Measurements from ENCODE around the gene PSAPL1. TPM values are rescaled to one million over a fixed set of nuclear protein-coding genes. Genes with fewer than 3 reads are reported as not detected.
A peak's percentile ranks its signal among the peaks of the same experiment; 100 is the strongest.

Gene PSAPL1
- total RNA-seq, 1 experiment from 2014 or later = not detected

GRCh38 chr4:7428261-7429068 is 6.3 kb downstream of the PSAPL1 start:
- ATAC-seq = peak; percentile 19
- POLR2A ChIA-PET = no interaction called here
- Mint-ChIP-seq H3K9me3 (no peaks in the 10 kb centered on the region), H3K27me3 (ENCODE audit: low read depth) (peaks cover 2% of the 10 kb centered on the region; the same call in 1 of the 2 replicates), H3K27ac (peak overlapping the region; percentile 79), H3K4me1 (peaks cover 37% of the 10 kb centered on the region), H3K4me3 (no peak overlapping the region), H3K36me3 (no peaks in the 10 kb centered on the region)
- peak; percentile 41 for DNase-seq (ENCODE audit: low spot score)
- TF ChIP-seq ZNF121 (CRISPR knock-in tag; IDR thresholded peaks at IDR 0.05) (no peak), GTF2I (CRISPR knock-in tag; conservative IDR thresholded peaks at IDR 0.05) (no peak), CTCF (IDR thresholded peaks at IDR 0.05) (no peak), FOXP4 (CRISPR knock-in tag; IDR thresholded peaks at IDR 0.05) (no peak), ZNF317 (CRISPR knock-in tag; IDR thresholded peaks at IDR 0.05; ENCODE audit: borderline replicate concordance, low read depth) (no peak), RELA (CRISPR knock-in tag; IDR thresholded peaks at IDR 0.05; ENCODE audit: borderline replicate concordance) (no peak), SP1 (CRISPR knock-in tag; conservative IDR thresholded peaks at IDR 0.05) (no peak), FOXJ3 (CRISPR knock-in tag; IDR thresholded peaks at IDR 0.05; ENCODE audit: borderline replicate concordance) (no peak), NFYB (CRISPR knock-in tag; conservative IDR thresholded peaks at IDR 0.05; ENCODE audit: low read depth) (no peak), TEAD1 (CRISPR knock-in tag; IDR thresholded peaks at IDR 0.05) (no peak), CREB1 (CRISPR knock-in tag; IDR thresholded peaks at IDR 0.05) (no peak), GABPB1 (CRISPR knock-in tag; IDR thresholded peaks at IDR 0.05) (no peak), EMX1 (CRISPR knock-in tag; IDR thresholded peaks at IDR 0.05) (no peak), FOXP1 (CRISPR knock-in tag; IDR thresholded peaks at IDR 0.05; ENCODE audit: borderline replicate concordance) (no peak)
- TF ChIP-seq, protein P1, sequence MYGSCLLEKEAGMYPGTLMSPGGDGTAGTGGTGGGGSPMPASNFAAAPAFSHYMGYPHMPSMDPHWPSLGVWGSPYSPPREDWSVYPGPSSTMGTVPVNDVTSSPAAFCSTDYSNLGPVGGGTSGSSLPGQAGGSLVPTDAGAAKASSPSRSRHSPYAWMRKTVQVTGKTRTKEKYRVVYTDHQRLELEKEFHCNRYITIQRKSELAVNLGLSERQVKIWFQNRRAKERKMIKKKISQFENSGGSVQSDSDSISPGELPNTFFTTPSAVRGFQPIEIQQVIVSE (CRISPR knock-in tag; IDR thresholded peaks at IDR 0.05; ENCODE audit: borderline replicate concordance) = no peak
- TF ChIP-seq, protein P2, sequence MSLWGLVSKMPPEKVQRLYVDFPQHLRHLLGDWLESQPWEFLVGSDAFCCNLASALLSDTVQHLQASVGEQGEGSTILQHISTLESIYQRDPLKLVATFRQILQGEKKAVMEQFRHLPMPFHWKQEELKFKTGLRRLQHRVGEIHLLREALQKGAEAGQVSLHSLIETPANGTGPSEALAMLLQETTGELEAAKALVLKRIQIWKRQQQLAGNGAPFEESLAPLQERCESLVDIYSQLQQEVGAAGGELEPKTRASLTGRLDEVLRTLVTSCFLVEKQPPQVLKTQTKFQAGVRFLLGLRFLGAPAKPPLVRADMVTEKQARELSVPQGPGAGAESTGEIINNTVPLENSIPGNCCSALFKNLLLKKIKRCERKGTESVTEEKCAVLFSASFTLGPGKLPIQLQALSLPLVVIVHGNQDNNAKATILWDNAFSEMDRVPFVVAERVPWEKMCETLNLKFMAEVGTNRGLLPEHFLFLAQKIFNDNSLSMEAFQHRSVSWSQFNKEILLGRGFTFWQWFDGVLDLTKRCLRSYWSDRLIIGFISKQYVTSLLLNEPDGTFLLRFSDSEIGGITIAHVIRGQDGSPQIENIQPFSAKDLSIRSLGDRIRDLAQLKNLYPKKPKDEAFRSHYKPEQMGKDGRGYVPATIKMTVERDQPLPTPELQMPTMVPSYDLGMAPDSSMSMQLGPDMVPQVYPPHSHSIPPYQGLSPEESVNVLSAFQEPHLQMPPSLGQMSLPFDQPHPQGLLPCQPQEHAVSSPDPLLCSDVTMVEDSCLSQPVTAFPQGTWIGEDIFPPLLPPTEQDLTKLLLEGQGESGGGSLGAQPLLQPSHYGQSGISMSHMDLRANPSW (CRISPR knock-in tag; conservative IDR thresholded peaks at IDR 0.05; ENCODE audit: low read depth) = no peak
- TF ChIP-seq, protein P3, sequence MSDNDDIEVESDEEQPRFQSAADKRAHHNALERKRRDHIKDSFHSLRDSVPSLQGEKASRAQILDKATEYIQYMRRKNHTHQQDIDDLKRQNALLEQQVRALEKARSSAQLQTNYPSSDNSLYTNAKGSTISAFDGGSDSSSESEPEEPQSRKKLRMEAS (CRISPR knock-in tag; IDR thresholded peaks at IDR 0.05) = no peak
- CTCF ChIA-PET = no interaction called here

GRCh38 chr4:7427831-7428260 is 6.9 kb downstream of the PSAPL1 start:
- no peaks in the 10 kb centered on the region for H3K36me3 Mint-ChIP-seq
- peak; percentile 8 for DNase-seq (ENCODE audit: low spot score)
- no peak overlapping the region for H3K4me3 Mint-ChIP-seq
- H3K27me3 Mint-ChIP-seq (ENCODE audit: low read depth) = peaks cover 2% of the 10 kb centered on the region; the same call in 1 of the 2 replicates
- CTCF ChIA-PET = interaction anchor here (1.4 kb wide), 1 partner anchor 189 kb away, joined by 3 read pairs; no protein-coding TSS in a partner anchor
- no peak overlapping the region for H3K27ac Mint-ChIP-seq
- no peak for ATAC-seq
- H3K4me1 Mint-ChIP-seq = peaks cover 37% of the 10 kb centered on the region
- POLR2A ChIA-PET = no interaction called here
- H3K9me3 Mint-ChIP-seq = no peaks in the 10 kb centered on the region
- TF ChIP-seq KAT7 (CRISPR knock-in tag; IDR thresholded peaks at IDR 0.05; ENCODE audit: borderline replicate concordance) (no peak), ZNF416 (CRISPR knock-in tag; IDR thresholded peaks at IDR 0.05) (no peak)
- TF ChIP-seq, protein P4, sequence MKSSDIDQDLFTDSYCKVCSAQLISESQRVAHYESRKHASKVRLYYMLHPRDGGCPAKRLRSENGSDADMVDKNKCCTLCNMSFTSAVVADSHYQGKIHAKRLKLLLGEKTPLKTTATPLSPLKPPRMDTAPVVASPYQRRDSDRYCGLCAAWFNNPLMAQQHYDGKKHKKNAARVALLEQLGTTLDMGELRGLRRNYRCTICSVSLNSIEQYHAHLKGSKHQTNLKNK (CRISPR knock-in tag; IDR thresholded peaks at IDR 0.05) = no peak
- TF ChIP-seq, protein P5, sequence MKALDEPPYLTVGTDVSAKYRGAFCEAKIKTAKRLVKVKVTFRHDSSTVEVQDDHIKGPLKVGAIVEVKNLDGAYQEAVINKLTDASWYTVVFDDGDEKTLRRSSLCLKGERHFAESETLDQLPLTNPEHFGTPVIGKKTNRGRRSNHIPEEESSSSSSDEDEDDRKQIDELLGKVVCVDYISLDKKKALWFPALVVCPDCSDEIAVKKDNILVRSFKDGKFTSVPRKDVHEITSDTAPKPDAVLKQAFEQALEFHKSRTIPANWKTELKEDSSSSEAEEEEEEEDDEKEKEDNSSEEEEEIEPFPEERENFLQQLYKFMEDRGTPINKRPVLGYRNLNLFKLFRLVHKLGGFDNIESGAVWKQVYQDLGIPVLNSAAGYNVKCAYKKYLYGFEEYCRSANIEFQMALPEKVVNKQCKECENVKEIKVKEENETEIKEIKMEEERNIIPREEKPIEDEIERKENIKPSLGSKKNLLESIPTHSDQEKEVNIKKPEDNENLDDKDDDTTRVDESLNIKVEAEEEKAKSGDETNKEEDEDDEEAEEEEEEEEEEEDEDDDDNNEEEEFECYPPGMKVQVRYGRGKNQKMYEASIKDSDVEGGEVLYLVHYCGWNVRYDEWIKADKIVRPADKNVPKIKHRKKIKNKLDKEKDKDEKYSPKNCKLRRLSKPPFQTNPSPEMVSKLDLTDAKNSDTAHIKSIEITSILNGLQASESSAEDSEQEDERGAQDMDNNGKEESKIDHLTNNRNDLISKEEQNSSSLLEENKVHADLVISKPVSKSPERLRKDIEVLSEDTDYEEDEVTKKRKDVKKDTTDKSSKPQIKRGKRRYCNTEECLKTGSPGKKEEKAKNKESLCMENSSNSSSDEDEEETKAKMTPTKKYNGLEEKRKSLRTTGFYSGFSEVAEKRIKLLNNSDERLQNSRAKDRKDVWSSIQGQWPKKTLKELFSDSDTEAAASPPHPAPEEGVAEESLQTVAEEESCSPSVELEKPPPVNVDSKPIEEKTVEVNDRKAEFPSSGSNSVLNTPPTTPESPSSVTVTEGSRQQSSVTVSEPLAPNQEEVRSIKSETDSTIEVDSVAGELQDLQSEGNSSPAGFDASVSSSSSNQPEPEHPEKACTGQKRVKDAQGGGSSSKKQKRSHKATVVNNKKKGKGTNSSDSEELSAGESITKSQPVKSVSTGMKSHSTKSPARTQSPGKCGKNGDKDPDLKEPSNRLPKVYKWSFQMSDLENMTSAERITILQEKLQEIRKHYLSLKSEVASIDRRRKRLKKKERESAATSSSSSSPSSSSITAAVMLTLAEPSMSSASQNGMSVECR (CRISPR knock-in tag; IDR thresholded peaks at IDR 0.05; ENCODE audit: borderline replicate concordance) = no peak
